GM12872 (cell line): ENCODE data around the gene CELF1.

Source experiments
- CTCF ChIP-seq: IDR thresholded peaks from 3 replicates; pipeline ENCODE4 v1.5.1; 2011; ENCODE audit warnings: low read depth, mild to moderate bottlenecking, low read length, moderate library complexity; ENCODE audit not compliant: insufficient read depth

Gene CELF1

GRCh38 chr11:47499161-47499560 lies 53.8 kb downstream of the CELF1 start:
- no peak for TF ChIP-seq CTCF

- TF ChIP-seq CTCF: no peak
Observed at GRCh38 chr11:47498584-47499152, 54.3 kb downstream of the CELF1 start.

- TF ChIP-seq CTCF: no peak
Observed at GRCh38 chr11:47498149-47498548, 54.8 kb downstream of the CELF1 start.

- no peak for TF ChIP-seq CTCF
Observed at GRCh38 chr11:47496808-47497207, 56.1 kb downstream of the CELF1 start.

GRCh38 chr11:47495856-47496217 lies 57.1 kb downstream of the CELF1 start:
- no peak for TF ChIP-seq CTCF

- TF ChIP-seq CTCF: no peak
Observed at GRCh38 chr11:47495011-47495855, 57.7 kb downstream of the CELF1 start.

- TF ChIP-seq CTCF: no peak
Observed at GRCh38 chr11:47489395-47489755, 63.6 kb downstream of the CELF1 start.
